HT1080 (cell line): ENCODE measurements around the gene AGAP3. TPM values are rescaled to one million over a fixed set of nuclear protein-coding genes. Genes with fewer than 3 reads are reported as not detected.

Experiments used
- DNase-seq: peaks from one replicate; pipeline ENCODE4 v3.0.0-alpha.2; 2015; ENCODE audit warnings: low read depth
- total RNA-seq: library from RNA; depleted of rRNA; stranded (reverse); fragments of >200 nt; shearing (Covaris generic); gene quantifications from 2 replicates; pipeline ENCODE4 v1.2.3, GENCODE V29; 2014

Gene AGAP3
- total RNA-seq, 1 experiment from 2014 or later, result 45.3 TPM

- no peak for DNase-seq
These were observed 1.2 kb downstream of the AGAP3 start for GRCh38 chr7:151087245-151088018.

GRCh38 chr7:151088019-151088855 lies 2.0 kb downstream of the AGAP3 start:
- DNase-seq, result no peak

- DNase-seq, result no peak
These were observed 2.8 kb downstream of the AGAP3 start for GRCh38 chr7:151088856-151089699.

- DNase-seq, result no peak
These were observed 3.8 kb downstream of the AGAP3 start for GRCh38 chr7:151089893-151090730.

- DNase-seq, result no peak
These were observed 4.7 kb downstream of the AGAP3 start for GRCh38 chr7:151091003-151091402.

- no peak for DNase-seq
These were observed 5.2 kb downstream of the AGAP3 start for GRCh38 chr7:151091431-151091830.

GRCh38 chr7:151091988-151092387 lies 5.7 kb downstream of the AGAP3 start:
- DNase-seq, result no peak

- no peak for DNase-seq
These were observed 7.5 kb downstream of the AGAP3 start for GRCh38 chr7:151093748-151094147.

GRCh38 chr7:151094675-151095074 lies 8.4 kb downstream of the AGAP3 start:
- DNase-seq, result no peak

- no peak for DNase-seq
These were observed 9.0 kb downstream of the AGAP3 start for GRCh38 chr7:151095123-151095797.

- DNase-seq, result no peak
These were observed 9.7 kb downstream of the AGAP3 start for GRCh38 chr7:151095828-151096475.

- DNase-seq, result no peak
These were observed 13.4 kb downstream of the AGAP3 start for GRCh38 chr7:151099486-151100211.

- DNase-seq, result no peak
These were observed 14.6 kb downstream of the AGAP3 start for GRCh38 chr7:151100921-151101320.

GRCh38 chr7:151101621-151102396 lies 15.5 kb downstream of the AGAP3 start:
- DNase-seq, result no peak

GRCh38 chr7:151102991-151103390 lies 16.7 kb downstream of the AGAP3 start:
- DNase-seq, result no peak

GRCh38 chr7:151103973-151104372 lies 17.7 kb downstream of the AGAP3 start:
- no peak for DNase-seq

GRCh38 chr7:151104411-151105235 lies 18.3 kb downstream of the AGAP3 start:
- peak; percentile 46 for DNase-seq
